GM12864 (cell line): ENCODE results near the gene CTSZ.

Source experiments
- DNase-seq: peaks from one replicate; pipeline ENCODE4 v3.0.0-alpha.2; 2011; ENCODE audit warnings: low read depth
- H3K4me3 ChIP-seq: 2 replicates; pipeline ENCODE4 v1.5.1; 2011; ENCODE audit warnings: mild to moderate bottlenecking, low read depth, low read length, control low read depth
- CTCF ChIP-seq: IDR thresholded peaks from 2 replicates; pipeline ENCODE4 v1.5.1; 2011; ENCODE audit warnings: low read depth, mild to moderate bottlenecking, moderate library complexity, low read length, control low read depth, inconsistent platforms; ENCODE audit errors: missing control alignments

Gene CTSZ

GRCh38 chr20:59006864-59007664 lies at the start of gene CTSZ:
Gene CTSZ (minus strand): TSS chr20:59007254. CDS start chr20:59007128, 126 bp downstream.
- TF ChIP-seq CTCF: no peak
- peak within 1 kb of the TSS; percentile 76 for H3K4me3 ChIP-seq
- DNase-seq: no peak

- TF ChIP-seq CTCF: peak; percentile 38
- no peak overlapping the region for H3K4me3 ChIP-seq
- no peak for DNase-seq
Measured at GRCh38 chr20:59055302-59055701, 48.2 kb upstream of the CTSZ start.

GRCh38 chr20:59051666-59052185 lies 44.7 kb upstream of the CTSZ start:
- no peak overlapping the region for H3K4me3 ChIP-seq
- DNase-seq: no peak
- TF ChIP-seq CTCF: no peak

- no peak overlapping the region for H3K4me3 ChIP-seq
- no peak for DNase-seq
- no peak for TF ChIP-seq CTCF
Measured at GRCh38 chr20:59050437-59050836, 43.4 kb upstream of the CTSZ start.

- no peak overlapping the region for H3K4me3 ChIP-seq
- no peak for TF ChIP-seq CTCF
- no peak for DNase-seq
Measured at GRCh38 chr20:59048681-59049030, 41.6 kb upstream of the CTSZ start.

GRCh38 chr20:59047938-59048680 lies 41.1 kb upstream of the CTSZ start:
- no peak for DNase-seq
- H3K4me3 ChIP-seq: no peak overlapping the region
- TF ChIP-seq CTCF: no peak
